D341Med (cell line): ENCODE results near the gene EIF2D.

Experiments used
- DNase-seq: peaks from one replicate; pipeline ENCODE4 v3.0.0; 2012; ENCODE audit warnings: low spot score

EIF2D gene

GRCh38 chr1:206569556-206569955, 42.7 kb downstream of the EIF2D start:
- DNase-seq: no peak

- DNase-seq: no peak
These were observed 43.4 kb downstream of the EIF2D start for GRCh38 chr1:206568779-206569352.

- no peak for DNase-seq
These were observed 44.0 kb downstream of the EIF2D start for GRCh38 chr1:206568256-206568655.

GRCh38 chr1:206566999-206567398, 45.3 kb downstream of the EIF2D start:
- DNase-seq: no peak

- DNase-seq: no peak
These were observed 46.3 kb downstream of the EIF2D start for GRCh38 chr1:206565995-206566394.

- DNase-seq: no peak
These were observed 48.7 kb downstream of the EIF2D start for GRCh38 chr1:206563367-206564207.

GRCh38 chr1:206560007-206560716, 52.1 kb downstream of the EIF2D start:
- no peak for DNase-seq

- DNase-seq: no peak
These were observed 52.6 kb downstream of the EIF2D start for GRCh38 chr1:206559672-206559995.

- no peak for DNase-seq
These were observed 53.2 kb downstream of the EIF2D start for GRCh38 chr1:206558794-206559671.

- DNase-seq: no peak
These were observed 54.4 kb downstream of the EIF2D start for GRCh38 chr1:206557636-206558473.

GRCh38 chr1:206556750-206557635, 55.3 kb downstream of the EIF2D start:
- DNase-seq: peak; percentile 80

- DNase-seq: no peak
These were observed 56.1 kb downstream of the EIF2D start for GRCh38 chr1:206556047-206556749.

- DNase-seq: no peak
These were observed 56.8 kb downstream of the EIF2D start for GRCh38 chr1:206555473-206555935.

GRCh38 chr1:206554701-206555472, 57.4 kb downstream of the EIF2D start:
- no peak for DNase-seq

GRCh38 chr1:206554211-206554610, 58.1 kb downstream of the EIF2D start:
- DNase-seq: no peak

- no peak for DNase-seq
These were observed 60.3 kb downstream of the EIF2D start for GRCh38 chr1:206551986-206552326.

- no peak for DNase-seq
These were observed 60.8 kb downstream of the EIF2D start for GRCh38 chr1:206551296-206551985.

GRCh38 chr1:206550446-206550845, 61.8 kb downstream of the EIF2D start:
- DNase-seq: no peak
